ENCODE measurements around the gene TMEM107.

TMEM107 gene

DNA sequence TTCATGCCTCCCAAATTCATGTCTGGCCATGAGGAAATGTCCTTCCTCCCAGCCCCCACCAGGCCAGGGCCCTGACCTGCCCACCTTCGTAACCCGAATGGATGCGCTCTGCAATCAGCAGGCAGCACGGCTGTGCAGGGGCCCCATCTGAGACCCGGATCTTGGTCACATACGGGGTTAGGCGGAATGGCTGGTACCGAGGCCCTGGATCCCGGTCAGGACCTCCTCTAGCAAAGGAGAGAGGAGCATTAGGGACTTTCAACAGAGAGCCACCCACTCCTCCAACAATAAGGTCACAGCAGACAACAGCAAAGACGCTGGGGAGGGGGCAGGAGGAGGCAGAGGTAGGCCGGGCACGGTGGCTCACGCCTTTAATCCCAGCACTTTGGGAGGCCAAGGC is 27.6 kb downstream of the TMEM107 start:
- DNase-seq: no peak

DNA sequence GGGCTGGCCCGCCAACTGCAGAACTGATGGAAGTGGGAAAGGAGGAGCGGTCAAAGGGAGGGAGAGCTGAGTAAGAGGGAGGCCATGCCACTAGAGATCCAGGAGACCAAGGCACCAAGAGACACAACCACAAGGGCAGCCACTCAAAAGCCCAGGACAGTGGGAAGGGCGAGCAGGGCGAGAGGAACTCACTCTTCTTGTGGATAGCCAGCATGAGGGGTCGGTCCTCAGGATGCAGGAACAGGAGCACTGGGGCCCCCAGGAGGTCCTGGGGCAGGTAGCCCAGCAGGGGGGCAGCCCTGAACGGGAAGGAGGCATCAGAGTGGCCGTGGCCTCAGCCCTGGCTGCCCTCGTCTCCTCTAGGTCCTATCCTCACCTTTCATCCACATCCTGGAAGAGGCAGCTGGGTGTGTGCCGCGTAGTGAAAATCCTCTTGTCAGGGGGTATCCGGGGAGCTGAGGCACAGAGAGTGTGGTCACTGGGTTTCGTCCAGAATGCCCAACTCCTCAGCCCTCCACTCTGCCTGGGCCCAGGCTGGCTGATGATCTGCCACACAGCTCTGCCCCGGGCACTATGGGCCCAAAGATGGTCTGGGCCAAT is 28.3 kb downstream of the TMEM107 start:
- DNase-seq: no peak

DNA sequence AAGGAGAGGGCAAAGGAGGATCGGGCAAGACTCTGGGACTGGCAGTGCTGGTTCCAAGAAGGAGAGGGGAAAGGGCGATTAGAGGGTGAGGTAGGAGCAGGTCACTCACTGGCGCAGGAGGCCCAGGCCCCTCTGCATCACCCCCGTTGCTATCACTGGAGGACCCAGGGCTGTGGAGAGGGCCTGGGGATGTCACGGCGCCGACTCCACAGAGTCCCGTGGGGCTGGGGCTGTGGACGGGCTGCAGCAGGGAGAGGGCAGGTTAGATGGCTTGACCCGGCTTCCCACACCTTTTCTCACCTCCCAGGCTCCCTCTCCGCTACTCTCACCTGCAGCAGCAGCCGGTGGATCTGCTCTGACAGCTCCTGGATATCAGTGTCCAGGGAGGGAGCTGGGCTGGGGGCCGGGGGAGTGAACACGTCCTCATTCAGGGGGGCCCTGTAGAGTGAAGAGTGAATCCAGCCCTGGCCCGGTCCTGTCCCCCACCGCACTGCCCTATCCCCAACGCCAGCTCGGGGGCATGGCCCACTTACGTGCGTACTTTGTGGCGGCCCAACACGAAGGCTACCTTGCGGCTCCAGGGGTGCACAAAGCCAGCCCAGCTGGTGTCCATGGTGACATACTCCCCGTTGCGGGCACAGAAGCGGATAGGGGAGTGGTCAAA is 28.9 kb downstream of the TMEM107 start:
- no peak for DNase-seq

DNA sequence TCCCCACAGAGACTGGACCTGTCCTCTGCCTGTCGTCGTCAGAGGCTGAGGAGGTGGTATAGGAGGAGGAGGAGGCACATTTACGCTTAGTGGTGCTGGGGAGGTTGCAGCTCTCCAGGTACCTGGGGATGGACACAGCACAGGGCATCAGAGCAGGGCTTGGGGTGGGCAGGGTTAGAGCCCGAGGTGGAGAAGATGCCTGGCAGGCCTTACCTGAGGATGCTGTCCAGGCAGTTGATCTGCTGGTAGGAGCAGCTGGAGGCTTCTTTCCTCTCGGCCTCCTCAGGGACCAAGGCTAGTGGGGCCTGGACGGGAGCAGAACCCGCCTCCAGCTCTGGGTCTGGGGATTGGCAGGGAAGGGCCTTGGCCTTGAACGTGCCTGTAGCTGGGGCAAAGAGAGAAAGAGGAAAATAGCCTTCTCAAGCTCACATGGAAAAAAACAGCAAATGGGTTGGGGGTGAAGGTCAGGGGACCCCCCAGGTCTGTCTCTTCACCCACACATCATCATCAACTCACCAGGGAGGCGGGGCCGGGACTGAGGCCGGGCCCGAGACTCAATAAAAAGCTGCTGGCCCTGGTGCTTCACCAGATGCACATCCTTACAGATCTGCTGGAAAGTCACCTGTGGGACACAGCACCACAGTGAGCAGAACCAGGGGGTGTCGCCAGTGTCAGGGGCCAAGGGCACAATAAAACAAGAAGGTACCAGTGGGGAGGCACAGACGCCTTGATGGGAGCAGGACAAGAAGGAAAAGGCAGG is 29.6 kb downstream of the TMEM107 start:
- no peak for DNase-seq

DNA sequence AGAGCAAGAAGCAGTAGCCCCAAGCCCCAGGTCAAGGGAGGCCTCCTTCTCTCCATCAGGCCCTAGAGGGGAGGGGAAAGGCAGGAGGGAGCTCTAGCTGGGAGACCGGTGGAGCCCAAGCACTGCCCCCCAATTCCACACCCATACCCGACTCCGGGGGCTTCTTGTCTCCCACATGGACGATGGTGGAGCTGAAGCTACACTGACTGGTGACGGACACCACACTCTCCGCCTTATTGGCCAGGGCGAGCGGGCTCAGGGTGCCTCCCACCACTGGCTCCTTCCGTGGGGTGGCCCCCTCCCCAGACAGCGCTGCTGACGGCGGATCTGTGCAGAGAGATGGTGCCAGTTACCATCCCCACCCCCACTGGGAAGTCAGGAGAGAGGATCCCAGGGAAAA is 30.4 kb downstream of the TMEM107 start:
- no peak for DNase-seq

DNA sequence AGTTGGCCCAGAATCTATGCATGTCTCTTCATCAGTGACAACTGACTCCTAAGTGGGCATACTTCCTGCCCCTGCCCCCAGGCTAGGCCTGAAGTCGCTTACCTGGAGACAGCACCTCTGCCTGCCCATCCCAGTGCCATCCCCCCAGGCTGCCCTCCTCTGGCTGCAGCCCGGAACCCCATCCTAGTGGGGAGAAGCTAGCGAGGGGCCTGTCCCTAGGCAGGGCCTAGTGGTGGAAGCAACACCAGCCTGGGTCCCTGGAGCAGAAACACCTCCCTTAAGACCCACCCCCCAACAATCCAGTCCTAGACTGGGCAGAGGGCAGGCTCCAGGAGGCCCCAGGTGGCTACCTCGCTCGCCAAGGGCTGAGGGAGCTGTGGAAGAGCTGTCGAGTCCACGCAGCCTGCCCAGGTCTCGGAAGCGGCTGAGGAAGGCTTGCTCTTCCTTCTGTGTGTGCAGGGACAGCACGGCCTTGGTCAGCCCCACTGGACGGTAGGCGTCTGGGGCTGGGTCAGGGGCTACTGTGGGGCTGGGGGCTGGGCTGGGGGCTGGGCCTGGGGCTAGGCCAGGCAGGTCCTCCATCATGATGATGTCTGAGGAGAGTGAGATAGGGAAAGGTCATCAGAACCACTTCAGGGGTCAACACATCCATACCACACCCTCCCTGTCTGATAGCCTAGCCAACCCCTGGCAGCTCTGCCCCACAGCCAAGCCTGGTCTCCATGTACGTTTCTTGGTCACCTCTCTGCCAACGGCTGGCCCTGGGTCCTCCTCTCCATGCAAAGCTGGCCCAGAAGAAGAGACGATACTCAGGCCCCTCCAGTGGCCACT is 31.6 kb downstream of the TMEM107 start:
- no peak for DNase-seq

DNA sequence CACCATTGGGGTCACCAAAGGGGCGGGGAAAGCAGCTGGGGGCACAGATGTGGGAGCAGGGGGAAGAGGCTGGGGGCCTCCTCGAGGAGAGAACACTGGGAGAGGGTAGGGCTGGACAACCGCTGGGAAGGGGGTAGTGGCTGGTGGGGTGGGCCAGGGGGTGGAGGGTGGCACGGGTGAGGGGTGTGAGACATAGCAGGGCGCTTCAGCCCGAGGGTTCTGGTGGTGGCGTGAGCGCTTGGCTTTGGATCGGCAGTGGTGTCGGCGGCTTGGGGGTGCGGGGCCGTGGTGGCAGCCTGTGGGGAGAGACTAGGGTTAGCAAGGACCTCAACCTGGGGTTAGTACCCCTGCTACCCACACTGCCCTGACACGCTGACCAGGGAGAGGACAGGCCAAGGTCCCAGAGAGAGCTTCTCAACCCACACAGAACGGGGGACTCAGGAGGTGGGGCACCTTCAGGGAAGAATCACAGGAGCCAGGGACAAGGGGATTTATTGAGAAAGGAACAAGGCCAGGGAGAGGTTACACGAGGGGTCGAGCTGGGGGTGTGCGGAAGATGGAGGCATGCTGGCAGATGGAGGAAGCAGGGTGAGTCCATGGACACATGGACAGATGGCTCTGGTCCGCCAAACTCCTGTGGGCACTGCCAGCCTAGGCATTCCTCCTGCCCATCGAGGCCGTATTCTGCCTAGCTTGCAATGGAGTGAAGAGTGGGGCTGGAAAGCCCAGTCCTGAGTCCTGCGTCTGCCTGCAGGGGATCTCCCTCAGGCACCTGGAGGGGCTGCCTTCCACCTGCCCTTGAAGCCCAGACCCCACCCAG is 32.4 kb downstream of the TMEM107 start:
- DNase-seq: no peak

DNA sequence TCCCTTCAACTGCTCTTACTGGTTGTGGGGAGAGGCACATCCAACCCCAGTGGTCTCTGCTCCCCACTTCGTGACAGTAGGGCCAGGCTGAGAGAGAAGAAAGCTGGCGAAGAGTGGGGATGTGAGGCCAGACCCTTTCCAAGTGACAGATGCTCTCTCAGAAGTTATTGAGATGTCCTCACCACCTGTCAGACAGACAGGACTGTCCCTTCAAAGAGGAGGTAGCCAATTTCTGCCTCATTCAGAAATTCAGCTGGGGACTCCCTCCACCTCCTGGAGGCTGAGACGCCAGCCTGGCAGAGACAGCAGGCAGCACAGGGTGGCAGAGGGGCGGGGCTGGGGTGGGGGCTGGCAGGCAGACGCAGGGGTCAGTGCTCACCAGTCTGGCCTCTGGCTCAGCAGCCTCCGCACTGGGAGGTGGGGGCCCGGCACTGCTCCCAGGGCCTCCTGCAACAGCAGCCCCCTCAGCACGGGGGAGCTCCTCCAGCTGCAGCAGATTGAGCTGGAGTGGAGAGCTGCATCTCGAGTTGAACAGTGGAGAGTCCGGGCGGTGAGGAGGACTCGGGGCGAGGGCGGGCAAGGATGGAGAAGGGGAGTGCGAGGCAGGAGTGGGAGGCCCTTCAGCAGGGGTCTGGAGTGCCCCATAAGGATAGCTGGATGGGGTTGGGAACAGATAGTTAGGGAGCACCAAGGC is 33.1 kb downstream of the TMEM107 start:
- no peak for DNase-seq

DNA sequence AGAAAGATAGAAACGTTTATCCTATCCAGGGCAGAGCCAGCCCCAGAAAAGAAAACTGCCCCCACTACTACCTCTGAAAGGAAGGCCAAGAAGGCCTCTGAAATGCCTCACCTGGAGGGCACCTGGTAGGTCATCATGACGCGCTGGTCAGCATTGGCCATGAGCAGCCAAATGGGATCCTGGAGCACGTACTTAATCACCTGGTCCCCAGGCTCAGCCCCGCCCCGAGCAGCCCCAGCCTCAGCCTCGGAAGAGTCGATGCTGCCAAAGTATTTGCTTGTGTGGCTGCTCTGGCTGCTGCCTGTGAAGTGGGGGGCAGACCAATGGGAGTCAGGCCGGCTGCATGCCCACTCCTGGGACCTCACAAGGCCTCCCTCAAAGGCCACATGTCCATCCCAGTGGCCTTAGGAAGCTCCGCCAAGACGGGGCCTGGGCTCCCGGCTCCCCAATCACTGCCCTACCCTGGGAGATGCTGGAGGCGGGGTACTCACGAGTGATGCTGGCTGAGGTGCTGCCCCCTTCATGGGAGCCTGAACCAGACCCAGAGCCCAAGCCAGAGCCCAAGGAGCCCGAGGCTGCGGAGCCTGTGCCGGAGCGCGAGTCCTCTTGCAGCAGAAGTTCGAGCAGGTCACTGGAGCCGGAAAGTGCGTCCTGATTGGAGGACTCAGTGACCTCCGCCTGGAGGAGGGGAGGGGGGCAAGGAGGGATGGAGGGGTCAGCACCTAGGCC is 33.9 kb downstream of the TMEM107 start:
- DNase-seq: no peak

DNA sequence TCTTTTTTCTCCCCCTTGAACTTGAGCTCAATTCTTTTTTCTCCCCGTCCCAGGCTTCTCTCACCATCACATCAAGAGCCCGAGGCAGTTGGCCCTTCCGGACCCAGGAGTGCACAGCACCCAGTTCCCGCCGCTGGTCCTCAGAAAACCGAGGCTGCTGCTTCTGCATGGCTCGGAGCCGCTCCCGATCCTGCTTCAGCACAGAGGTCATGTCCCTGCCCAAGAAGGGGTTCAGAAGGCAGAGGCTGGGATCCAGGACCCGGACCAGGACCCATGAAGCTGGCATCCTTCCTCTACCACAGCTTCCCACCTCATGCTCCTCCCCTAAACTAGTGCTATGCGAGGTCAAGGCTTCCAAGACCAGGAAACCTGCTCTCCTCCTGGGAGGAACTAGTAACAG is 34.4 kb downstream of the TMEM107 start:
- DNase-seq: no peak

DNA sequence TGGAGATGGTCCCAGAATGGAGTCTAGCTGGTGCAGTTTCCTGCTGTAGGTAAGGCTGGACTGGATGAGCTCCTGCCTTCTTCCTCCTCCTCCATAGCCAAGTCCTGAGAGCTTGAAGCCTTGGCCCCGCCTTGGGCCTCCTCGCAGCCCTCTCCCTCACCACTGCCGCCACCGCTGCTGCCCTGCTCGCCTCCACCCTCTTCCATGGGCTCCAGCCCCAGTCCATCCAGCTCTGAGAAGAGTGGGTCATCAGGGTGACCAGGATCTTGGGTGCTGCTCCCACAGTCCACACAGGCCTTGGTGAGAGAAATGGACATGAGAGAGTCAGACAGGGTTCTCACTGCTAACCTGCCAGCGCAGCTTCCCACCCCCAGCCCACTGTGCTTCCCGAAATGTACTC is 35.1 kb downstream of the TMEM107 start:
- no peak for DNase-seq

DNA sequence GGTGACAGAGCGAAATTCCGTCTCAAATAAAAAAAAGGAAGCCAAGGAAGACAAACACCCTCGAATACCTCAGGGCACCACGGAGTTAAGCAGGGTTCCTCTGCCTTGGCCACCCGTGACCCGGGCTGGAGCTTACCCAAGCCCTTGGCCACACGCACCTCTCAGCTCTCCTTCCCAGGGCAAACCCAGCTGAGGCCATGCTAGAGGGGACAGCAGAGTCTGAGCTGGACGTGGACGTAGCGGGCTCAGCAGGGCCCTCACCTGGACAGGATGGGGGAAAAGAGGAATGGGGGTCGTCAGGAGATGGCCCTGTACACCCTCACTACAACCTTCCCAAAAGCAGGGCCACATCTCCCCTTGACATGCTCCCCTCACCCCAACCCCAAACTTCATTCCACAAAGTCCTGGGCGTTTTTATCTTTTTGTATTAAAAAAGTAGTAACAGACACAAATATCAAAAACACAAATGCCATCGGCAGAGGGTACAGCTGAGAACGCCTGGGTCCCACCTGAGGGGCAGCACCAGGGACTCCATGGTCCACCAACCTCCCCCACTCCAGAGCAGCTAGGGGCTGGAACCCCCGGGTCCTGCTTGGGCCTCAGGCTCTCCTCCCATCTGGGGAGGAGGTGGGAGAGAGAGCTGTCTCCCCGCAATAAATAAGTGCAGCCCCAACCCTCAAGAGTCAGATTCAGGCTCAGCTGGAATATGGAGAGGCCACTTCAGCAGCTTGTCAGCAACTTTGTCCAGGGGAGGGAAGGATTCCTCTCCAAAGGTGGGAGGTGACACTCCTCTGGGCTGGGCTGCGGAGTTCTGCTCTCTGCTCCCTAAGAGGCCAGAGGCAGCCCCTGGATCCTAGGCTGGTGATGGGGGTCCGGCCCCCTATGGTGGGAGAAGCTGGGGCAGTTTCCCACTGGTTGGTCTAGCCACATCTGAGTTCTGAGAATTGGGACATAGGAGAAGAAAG is 35.8 kb downstream of the TMEM107 start:
- DNase-seq: no peak

DNA sequence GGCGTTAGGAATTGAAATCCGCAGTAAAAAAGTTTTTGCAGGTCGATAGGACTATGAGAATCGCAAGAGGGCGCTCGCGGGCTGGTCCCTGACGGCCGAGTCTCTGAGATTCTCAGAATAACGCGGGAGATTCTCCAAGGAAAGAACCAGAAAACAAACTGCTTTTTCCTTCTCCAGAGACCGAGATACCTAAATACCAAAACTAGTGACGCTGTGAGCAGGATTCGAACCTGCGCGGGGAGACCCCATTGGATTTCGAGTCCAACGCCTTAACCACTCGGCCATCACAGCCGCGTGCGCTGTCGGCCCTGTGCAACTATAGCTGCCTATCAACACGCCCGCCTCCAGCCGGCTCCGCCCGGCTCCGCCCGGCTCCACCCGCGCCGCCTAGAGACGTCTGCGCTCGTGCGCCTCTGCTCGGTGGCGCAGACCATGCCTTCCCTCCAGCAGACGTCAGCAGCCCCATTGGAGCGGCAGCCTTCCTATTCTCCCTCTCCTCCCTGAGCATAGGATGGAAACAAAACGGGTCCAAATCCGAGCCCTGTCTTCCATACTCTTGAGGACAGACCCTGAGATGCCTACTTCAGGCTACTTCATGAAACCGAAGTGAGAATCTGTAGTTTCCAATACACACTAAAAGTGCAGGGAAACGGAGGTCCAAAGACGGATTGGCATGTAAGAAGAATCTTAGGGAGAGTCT is 37.4 kb downstream of the TMEM107 start:
- DNase-seq: peak; percentile 98

DNA sequence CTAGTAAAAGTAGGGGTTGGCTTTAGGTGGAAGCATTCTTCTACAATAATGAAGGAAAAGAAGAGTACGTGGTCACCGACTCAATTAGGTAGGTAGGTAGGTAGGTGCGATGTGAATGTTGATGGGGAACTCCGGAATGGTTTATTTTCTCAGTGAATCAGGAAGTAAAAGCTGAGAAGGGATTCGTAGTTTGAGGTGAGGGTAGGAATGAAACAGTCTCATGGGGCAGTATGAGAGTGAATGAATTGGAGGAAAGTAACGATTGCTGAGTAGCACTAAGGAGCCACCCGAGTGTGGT is 37.9 kb downstream of the TMEM107 start:
- no peak for DNase-seq

DNA sequence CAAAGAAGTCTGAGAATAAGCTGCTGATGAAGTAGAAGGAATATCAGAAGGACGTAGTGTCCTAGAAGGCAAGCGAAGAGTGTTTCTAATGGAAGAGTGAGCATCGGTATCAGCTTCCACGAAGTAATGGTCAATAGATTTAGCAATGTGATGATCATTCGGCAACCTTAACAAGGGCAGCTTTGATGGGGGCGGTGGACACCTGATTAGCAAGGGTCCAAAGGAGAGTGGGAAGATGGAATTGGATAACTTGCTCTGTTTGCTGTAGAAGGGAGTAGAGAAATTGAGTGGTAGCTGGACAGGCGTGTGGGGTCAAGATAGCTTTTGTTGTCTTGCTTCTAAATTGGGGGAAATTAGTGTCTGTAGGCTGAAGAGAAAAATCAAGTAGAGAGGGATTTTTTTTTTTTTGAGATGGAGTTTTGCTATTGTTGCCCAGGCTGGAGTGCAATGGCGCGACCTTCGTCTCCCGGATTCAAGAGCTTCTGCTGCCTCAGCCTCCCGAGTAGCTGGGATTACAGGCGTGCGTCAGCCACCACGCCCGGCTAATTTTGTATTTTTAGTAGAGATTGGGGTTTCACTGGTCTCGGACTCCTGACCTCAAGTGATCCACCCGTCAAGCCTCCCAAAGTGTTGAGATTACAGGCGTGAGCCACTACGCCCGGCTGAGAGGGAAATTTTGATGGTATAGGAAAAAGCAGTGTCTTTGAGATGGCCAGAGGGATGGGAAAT is 38.4 kb downstream of the TMEM107 start:
- no peak for DNase-seq

DNA sequence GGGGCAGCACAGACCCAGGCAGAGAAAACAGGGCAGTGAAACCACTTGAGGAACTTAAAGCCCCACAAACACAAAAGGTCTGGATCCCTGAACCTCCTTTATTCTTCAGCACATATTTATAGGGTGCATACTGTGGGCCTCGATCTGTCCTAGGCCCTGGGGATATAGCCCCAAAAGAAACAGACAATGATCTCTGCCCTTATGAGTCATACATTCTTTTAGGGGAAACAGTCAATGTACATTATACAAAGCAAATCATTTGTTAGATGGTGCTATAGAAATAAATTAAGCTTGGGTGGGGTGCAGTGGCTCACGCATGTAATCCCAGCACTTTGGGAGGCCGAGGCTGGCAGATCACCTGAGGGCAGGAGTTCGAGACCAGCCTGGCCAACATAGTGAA is 42.2 kb downstream of the TMEM107 start:
- no peak for DNase-seq

DNA sequence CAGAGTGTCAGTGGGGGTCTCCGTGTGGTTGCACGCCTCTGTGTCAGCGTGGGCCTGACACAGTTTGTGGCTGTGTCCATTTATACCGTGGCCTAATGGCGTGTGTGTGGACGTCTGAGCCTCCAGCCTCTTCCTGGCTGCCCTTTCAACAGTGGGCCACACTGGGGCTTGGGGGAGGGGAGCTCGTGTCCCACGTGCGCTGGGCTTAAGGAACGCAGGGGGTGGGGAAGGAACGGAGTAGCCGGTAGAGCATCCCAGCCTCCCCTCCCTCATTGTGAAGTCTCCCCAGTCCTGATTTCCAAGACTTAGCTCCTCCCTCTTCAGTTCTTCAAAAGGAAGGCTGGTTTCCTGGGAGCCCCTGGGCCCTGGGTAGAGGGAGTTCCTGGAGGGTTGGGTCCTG is 42.8 kb downstream of the TMEM107 start:
- DNase-seq: no peak

DNA sequence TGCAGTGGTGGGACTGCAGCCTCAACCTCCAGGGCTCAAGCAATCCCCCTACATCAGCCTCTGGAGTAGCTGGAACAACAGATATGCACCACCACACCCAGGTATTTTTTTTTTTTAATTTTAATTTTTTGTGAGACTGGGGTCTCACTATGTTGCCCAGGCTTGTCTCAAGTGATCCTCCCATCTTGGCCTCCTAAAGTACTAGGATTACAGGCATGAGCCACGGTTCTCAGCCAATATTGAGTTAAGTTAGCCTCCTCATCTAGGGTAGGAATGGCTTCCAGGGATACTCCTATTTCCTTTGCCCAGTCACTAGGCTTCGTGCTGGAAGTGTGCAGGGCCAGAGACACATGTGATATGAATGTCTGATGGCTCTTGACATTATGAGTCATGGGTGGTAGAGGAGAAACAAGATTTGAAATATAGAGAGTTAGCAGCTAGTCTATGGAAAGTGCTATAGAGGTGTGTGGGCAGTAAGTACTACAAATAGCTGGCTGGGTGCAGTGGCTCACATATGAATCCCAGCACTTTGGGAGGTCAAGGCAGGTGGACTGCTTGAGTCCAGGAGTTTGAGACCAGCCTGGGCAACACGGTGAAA is 44.2 kb downstream of the TMEM107 start:
- no peak for DNase-seq

Measured in suppressor macrophage treated with lipopolysaccharide for 4 hours (primary cell).